Activated CD8-positive, alpha-beta memory T cell treated with anti-CD3 and anti-CD28 coated beads for 4 hours (primary cell): ENCODE measurements around the gene TGM4.

ENCODE experiments used
- DNase-seq, 2 donors: peaks; one replicate each; pipeline ENCODE4 v3.0.0-alpha.2; 2020; ENCODE audit warnings: low read depth in 2 of 2

The TGM4 gene

GRCh38 chr3:44880284-44880683 lies 5.9 kb downstream of the TGM4 start:
- no peak for DNase-seq

GRCh38 chr3:44883213-44883955 lies 9.0 kb downstream of the TGM4 start:
- DNase-seq, result no peak

GRCh38 chr3:44883999-44884431 lies 9.6 kb downstream of the TGM4 start:
- no peak for DNase-seq

GRCh38 chr3:44885618-44886017 lies 11.2 kb downstream of the TGM4 start:
- DNase-seq, result no peak

- no peak for DNase-seq
Measured at GRCh38 chr3:44886561-44886960, 12.2 kb downstream of the TGM4 start.

- no peak for DNase-seq
Measured at GRCh38 chr3:44887101-44887500, 12.7 kb downstream of the TGM4 start.

GRCh38 chr3:44890258-44890657 lies 15.8 kb downstream of the TGM4 start:
- no peak for DNase-seq

- DNase-seq, result no peak
Measured at GRCh38 chr3:44890852-44891251, 16.4 kb downstream of the TGM4 start.

- no peak for DNase-seq
Measured at GRCh38 chr3:44892689-44893088, 18.3 kb downstream of the TGM4 start.

GRCh38 chr3:44893097-44893496 lies 18.7 kb downstream of the TGM4 start:
- DNase-seq, result no peak

GRCh38 chr3:44894485-44894884 lies 20.1 kb downstream of the TGM4 start:
- DNase-seq, result no peak

GRCh38 chr3:44896440-44896839 lies 22.0 kb downstream of the TGM4 start:
- no peak for DNase-seq

- DNase-seq, result no peak
Measured at GRCh38 chr3:44899683-44900367, 25.4 kb downstream of the TGM4 start.

GRCh38 chr3:44902628-44903027 lies 28.2 kb downstream of the TGM4 start:
- no peak for DNase-seq

- no peak for DNase-seq
Measured at GRCh38 chr3:44903314-44903713, 28.9 kb downstream of the TGM4 start.

GRCh38 chr3:44903751-44904150 lies 29.3 kb downstream of the TGM4 start:
- DNase-seq, result no peak

- no peak for DNase-seq
Measured at GRCh38 chr3:44905446-44906157, 31.2 kb downstream of the TGM4 start.

GRCh38 chr3:44906997-44907396 lies 32.6 kb downstream of the TGM4 start:
- DNase-seq, result no peak

- DNase-seq, result no peak
Measured at GRCh38 chr3:44907612-44908011, 33.2 kb downstream of the TGM4 start.

GRCh38 chr3:44909063-44909462 lies 34.7 kb downstream of the TGM4 start:
- no peak for DNase-seq

GRCh38 chr3:44910693-44911092 lies 36.3 kb downstream of the TGM4 start:
- no peak for DNase-seq

- DNase-seq, result peak; percentile 11 to 18
Measured at GRCh38 chr3:44913868-44914468, 39.6 kb downstream of the TGM4 start.
